GM21367 (cell line): ENCODE results near the gene MAP4.

ENCODE experiments used
- ATAC-seq: cut with Tn5 transposase; IDR thresholded peaks from one replicate; pipeline ENCODE4 v1.9.1; 2021; ENCODE audit not compliant: unreplicated experiment

MAP4 gene

DNA sequence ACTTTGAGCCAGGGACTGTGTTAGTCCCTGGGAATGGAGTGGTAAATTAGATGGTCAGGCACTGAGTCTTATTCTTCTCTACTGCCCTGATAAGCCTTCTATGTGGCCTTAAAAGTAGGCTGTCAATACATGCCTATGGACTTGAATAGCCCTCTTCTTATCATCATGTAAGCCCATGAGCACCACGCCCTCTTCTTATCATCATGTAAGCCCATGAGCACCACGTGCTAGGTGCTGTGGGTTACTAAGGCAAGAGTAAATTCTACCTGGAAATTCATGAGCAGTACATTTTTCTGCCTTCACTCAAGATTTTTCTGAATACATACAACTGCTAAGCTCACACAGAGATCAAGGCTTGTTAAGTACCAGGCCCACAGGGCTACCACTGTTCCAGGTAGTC lies 144.8 kb downstream of the MAP4 start:
- no peak for ATAC-seq

DNA sequence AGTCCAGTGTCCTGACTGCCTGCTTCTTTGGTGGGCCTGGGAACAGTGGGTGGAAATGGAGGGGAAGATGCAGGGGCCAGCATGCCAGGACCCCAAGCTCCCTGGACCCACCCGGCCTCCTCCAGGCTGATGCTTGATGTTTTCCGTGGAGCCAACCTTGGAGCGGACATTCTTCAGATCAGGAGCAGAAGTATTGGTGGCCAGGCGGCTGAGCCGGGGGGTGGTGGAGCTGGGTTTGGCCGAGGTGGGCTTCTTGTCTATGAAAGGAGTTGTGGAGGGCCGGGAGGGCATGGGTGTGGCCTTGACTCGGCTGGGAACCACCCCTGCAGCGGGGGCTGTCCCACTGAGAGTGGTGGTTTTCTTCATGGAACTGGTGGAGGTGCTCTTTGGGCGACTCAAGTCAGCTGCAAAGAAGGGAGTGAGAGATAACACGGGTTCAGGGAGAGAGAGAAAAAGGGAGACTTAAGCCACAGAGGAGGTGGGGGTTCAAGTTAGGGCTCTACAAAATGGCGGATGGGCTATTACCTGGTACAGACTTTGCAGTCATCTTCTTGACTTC lies 145.4 kb downstream of the MAP4 start:
- no peak for ATAC-seq

DNA sequence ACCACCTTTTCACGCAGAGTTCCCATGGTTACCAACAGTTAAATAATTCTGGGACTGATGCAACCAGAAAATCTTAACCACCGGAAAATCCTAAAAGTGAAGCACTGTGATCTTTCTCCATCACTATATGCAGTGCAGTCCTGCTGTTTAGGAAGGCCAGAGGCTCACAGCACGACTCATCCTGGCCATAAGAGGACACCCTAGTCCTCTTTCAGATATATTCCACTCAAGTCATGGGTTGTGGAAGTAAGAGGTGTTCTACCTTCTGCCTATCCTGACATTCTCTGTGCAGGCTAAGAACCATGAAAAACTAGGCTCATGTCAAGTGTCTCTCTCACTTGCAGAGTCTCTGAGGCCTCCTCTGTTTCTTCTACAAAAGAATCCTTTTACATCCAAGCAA lies 146.1 kb downstream of the MAP4 start:
- ATAC-seq, result no peak

DNA sequence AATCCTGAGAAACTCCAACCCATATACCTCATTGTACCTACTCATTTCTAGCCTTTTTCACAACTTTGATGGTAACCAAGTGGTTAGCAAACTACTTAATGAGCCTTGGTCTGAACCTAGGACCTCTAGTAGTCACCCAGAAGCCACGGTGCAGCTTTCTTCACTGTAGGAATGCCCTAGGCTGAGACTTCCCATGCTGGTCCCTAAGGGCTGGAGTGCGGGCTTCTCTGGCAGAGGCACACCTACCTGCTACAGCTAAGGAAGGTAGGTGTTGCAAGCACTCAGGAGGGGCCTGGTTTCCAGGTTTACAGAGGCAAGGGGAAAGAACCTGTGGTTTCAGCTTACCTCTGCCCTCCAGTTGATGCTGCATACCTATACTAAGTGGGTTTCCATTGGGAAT lies 147.9 kb downstream of the MAP4 start:
- no peak for ATAC-seq

DNA sequence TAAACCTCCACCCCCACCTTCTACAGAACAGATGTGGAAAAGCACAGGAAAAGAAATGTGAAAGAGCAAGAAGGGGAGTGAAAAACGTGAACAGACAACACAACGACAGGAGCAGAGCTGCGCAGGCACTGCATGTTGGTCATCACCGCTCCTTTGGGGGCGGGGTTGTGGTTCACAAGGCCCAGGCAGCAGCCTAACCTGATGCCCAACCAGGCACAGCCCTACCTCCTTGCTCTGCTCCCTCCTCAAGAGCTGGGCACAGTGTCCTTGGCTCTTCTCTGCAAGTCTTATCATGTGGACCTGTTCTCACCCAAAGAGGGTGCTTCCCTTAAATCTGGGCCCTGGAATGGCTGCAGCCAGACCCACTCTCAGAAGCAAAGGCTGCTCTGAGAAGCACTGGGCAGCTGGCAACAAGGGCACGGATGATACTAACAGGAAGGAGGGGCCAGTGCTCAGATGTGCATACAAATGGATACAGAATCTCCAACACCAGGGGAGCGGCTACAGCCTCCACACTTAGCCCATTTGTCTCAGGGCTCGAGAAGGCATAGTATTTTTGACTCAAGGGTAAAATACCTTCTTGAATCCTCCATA lies 148.7 kb downstream of the MAP4 start:
- ATAC-seq, result no peak

DNA sequence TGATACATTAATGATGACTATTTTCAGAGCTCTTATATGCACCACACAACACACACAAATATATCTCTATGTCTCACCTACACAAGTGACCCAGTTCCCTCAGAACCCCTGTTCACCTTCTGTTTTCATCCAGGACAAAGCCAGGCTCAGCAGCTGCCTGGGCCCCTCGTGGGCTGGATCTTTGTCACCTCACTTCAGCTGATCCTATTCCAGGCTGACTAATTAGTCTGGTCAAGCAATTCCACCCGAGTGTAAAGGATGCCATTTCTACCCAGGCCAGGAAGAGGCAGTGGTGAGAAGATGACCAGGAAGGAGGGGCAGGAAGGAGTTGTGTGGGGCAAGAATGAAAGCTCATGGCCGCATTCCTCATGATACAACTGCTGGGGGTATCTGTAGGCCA lies 151.0 kb downstream of the MAP4 start:
- ATAC-seq, result no peak

DNA sequence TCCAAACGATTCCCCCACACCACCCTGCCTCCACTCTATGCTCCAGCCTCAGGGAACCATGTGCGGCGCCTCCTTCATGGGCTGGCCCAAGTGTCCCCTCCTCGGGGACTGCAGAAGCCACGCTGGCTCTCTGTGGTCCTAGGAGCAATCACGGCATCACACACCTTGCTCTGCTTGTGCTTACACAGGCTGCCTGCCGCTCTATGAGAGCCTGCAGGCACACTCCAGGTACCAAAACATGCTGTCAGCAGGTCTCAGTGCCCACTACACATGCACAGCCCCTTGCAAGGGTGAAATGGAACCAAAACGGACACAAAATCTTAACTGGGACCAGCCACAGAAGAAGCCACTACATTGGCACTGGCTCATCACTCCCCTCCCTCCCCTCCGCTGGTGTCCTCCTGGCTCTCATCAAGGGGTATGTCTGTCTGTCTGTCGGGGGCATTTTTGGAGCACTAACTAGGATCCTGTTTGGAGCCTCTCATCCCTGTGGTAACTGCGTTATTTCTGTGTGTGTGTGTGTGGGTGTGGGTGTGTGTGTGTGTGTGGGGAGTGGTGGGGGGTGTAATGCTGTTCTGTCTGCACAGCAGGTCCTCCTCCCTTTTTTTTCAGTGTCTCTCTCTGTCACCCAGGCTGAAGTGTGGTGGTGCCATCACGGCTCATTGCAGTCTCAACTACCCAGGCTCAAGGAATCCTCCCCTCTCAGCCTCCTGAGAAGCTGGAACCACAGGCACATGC lies 152.7 kb downstream of the MAP4 start:
- ATAC-seq, result no peak

DNA sequence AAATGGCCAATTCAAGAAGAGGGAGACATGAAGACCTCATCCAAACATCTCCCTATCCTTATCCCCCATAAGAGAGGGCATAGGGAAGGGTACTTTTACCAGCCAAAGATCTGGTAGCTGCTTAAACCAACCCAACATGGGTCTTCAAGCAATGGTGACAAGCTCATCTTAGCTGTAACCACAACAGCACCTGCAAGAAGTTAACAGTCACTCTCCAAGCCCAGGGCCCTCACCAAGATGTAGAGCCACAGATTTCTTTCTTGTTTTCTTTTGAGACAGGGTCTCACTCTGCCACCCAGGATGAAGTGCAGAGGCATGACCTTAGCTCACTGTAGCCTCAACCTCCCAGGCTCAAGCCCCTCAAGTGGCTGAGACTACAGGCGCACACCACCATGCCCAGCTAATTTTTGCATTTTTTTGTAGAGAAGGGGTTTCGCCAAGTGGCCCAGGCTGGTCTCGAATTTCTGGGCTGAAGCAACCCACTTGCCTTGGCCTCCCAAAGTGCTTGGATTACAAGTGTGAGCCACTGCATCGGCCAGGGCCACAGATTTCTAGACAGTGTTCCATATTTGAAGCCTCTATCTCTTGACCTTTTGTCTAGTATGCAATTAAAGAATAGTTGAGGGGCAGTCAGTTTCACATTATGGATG lies 156.1 kb downstream of the MAP4 start:
- no peak for ATAC-seq

DNA sequence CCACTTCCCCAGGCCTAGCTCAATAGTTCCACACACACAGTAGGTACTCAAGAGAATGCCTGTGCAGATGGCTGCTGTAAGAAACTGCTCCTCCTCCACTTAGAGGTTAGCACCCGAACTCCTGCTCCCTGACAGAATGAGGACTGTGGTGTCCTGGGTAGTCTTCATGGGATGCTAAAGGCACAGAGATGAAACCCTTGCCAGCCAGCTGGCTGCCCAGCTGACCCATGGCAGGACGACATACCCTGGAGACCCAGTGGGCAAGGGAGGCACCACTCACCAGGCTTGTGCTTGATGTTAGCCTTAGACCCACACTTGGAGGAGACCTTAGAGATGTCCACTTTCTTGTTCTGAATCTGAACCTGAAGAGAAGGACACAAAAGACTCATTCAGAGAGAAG lies 159.1 kb downstream of the MAP4 start:
- ATAC-seq, result no peak

DNA sequence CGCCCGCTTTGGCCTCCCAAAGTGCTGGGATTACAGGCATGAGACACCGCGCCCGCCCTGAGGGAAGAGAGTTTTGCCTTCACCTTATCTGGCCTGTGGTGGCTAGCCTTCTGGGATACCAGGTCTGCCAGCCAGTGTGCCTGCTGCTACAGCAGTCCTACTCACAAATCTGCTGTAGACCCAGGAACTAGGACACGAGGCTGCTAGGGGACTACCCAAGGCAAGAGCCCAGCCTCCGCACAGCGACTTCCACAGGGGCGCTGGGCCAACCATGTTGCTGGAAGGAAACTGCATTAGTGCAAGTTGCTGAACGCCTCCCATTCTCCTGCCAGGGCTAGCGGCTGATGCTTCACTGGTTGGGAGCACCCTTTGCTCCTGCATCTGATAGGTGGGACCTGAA lies 159.5 kb downstream of the MAP4 start:
- no peak for ATAC-seq

DNA sequence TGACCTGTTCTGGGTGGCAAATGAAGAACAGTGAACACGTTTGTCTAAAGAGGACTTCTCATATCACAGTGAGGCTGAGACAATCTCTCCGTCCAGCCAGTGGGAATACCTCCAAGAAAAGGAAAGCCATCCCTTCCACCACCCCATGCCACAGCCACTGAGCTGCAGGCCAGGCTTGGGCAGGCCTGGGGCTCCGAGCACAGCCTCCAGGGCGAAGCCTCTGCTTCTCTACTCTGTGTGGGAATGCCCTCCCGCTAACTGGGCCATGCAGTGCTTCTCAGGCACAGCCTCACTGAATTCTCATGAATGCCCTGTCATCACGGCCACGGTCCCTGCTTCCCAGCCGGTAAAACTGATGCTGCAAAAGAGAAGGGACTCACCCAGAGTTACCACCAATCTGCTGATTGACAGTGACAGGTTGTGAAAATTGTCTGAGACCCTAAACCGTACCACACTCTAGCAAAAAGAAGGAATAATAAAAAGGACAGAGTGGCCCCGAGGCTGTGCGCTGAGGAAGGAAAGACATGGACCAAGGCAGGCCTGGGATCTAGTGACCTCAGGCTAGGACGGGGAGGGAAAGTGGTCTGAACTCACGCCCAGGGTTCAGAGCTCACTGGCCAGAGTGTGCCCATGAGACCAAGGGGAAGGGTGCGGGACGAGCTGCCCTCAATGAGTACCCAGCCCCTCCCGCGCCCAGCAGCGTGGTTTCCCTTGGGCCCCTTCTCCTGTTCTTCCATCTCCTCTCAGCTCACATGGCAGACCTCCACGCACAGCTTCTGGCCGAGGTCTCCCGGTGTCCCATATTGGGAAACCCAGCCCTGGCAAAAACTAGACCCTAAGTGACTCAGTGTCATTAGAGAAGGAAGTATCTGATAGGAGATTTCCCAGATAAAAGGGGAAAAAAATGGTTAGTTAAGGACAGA lies 160.5 kb downstream of the MAP4 start:
- no peak for ATAC-seq

DNA sequence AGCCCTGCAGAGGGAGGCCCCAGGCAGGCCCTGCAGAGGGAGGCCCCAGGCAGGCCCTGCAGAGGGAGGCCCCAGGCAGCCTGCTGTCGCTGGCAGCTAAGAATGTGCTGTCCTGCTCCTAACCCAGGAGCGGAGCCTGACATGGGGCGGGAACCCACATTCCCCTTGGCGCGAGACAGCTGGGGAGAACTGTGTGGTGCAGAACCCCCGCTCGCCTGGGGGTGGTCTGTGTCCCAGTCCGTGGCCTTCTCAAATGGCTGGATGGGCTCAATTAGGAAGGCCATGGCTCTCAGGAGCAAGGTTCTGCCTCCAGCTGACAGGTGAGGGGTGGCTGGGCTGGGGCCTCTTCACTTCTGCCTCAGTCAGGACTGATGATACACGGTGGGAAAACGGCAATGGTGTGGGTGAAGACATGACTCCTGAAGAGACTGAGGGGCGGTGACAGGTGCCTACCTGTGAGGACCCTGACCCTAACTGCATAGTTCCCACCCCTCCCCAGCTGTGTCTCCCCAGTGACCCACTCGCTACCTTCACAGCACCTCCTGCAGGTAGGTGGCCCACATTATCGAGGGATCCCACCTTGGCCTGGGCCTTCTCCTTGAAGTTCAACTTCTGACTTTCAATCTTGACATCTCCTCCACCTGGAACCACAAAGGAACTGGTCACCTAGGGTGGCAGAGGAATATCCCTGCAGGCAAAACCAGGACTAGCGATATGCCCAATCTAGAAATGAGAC lies 161.3 kb downstream of the MAP4 start:
- ATAC-seq, result no peak

DNA sequence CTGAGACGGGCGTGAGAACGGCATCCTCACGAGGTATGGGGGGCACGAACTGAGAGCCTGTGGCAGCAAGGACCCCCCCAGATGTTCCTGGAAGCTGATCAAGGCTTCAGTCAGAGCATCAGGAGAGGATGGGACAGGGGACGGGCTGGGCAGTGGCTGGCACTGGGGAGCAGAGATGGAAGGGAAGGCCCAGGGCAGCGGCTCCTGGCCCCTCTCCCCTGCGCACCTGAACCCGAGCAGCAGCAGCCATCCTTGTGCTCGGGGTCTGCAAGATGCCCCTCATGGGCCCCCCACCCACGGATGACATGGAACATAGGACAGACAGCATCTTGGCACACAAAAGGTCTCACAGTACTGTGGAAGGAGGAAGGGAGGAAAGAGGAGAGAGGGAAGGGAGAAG lies 161.9 kb downstream of the MAP4 start:
- no peak for ATAC-seq

DNA sequence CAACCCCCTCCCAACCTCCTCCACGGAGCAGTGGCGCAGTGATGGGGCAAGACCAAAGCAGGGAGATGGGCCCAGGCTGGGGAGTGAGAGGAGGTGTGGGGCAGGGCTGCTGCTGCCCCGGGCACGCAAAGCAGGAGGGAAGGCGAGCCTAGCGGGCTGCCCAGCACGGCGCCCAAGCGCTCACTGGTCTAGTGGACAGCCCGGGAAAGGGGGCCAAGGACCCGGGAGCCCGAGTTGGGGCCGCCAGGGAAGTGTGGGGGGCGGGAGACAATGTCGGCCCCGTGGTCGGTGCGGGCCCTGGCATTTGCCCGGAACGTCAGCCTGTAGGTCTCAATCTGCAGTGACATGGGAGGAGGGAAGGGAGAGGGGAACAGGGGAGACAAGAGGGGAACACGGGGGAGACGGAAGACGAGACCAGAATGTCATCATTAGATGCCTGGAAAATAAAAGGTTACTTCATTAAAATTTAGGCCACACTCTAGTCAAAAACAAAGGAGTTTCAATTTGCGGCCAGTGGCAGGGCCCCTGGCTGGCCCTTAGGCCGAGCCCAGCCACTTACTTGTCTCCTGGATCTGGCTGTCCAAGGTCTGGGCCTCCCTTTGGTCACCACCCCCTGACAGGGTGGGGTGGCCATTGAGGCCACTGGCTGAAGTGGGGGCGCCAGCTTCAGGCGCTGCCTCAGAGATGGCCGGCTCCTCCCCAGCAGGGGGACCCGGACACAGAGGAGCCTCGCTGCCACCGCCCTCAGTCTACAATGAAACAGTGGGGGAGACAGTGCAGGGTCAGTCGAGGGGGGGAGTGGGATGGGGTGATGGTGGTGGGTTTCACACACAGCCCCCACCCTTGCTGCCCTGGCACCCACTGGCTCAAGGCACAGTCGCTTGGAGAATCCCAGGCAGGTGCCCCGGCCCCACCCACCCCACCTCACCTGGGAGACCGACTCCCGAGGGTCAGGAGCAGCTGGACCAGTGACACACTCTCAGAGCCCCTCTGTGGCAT lies 163.3 kb downstream of the MAP4 start:
- no peak for ATAC-seq

DNA sequence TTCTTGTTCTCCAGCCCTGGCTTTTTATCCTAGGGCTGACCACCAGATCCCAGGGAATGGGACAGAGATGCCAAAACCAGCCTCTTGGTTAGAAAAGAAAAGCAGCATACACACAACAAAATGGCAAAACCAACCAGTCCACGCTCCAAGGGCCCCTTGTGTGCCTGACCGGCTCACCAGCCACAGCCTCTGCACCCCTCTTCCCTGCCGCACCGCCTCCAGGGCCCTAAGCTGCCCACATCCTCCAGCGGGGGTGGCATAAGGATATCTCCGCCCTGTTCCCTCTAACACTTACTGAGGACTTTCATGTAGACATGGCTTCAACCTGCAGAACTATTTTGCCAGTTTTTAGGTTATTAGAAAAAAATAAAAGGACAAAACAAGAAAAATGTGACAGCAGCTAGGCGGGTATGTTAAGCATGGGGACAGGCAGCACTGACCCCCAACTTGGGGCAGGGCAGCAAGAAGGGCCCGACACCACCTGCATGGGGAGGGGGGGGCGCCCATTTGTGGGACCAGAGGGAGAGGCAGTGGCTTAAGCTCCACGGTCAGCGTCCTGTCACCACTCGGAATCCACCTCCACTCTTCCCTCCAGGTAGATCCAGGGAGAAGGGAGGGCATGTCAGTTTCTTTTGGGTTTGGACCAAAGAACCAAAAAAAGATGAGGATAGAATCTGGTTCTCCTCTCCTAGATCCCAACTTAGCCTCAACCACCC lies 164.2 kb downstream of the MAP4 start:
- no peak for ATAC-seq

DNA sequence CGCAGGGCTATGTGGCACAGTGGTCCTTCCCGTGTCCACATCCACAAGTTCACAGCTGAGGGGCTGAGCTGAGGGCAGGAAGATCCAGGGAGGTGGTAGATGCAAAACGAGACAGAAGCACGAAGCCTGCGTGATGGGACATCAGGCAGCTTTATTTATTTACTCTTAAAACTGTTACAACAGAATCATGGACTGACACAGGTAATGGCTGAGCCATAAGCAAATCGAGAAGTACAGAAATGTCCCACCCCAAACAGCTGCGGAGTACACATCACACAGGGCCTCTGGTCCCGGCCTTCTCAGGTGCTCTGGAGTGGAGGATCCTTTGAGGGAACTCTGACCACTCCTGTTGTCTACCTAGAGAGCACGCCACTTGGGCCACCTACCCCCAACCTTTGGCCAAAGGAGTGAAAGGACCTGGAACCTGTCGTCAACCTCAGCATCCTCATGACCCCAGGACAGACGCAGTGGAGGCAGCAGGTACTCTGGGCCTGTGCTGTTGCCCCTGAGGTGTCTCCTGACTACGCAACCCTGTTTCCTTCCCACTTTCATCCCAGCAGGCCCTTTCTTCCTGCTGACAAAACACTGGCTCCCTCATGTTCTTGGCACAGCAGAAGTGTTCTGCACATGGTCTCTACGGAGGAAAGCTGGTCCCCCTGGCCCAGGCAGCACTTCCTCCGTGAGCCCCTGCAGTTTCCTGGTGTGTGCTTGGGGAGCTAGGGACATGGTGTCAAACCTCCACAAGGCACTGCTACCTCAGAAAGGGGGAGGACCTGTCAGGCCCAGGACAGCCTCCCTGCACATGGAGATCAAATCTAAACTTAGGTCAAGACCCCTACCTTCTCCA lies 165.4 kb downstream of the MAP4 start:
- ATAC-seq, result no peak

DNA sequence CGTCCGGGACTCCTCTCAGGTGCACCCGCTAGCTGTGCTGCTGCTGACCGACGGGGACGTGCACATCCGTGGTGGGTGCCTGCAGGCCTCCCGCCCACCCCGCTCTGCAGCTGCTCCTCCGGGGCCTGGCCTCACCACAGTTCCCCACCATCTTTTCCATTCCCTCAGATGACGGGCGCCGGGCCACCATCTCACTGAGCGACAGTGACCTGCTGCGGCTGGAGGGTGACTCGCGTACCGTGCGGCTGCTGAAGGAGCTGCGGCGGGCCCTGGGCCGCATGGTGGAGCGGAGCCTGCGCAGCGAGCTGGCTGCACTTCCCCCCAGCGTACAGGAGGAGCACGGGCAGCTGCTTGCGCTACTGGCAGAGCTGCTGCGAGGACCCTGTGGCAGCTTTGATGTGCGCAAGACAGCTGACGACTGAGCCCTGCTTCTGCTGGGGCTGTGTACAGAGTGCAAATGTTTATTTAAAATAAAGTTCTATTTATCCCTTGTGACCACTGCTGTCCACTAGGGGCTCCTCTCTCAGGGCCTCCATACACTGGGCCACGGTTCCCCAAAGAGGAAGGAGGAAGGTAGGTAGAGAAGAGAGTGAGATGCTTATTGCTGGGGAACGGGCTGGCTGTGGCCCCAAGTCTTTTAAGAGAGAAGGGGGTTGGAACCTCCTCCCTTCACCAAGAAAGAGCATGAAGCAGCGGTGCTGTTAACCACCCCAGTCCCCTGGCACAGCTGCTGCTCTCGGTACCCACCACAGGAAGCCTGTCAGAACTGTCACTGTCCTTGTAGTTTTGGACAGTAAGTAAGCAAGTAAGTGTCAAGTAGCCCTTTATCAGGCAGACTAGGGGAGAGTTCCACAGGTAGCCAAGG lies 166.3 kb downstream of the MAP4 start:
- no peak for ATAC-seq
